Liver (tissue), 3 donors: Measurements from ENCODE around the gene TIAM1.

ENCODE experiments used
- GABPA ChIP-seq, 2 donors: IDR thresholded peaks in 1 of 2; conservative IDR thresholded peaks in 1 of 2; 2 replicates each; pipeline ENCODE4 v1.6.1; 2016; ENCODE audit warnings: antibody characterized with exemption in 2 of 2, mild to moderate bottlenecking in 1 of 2, moderate library complexity in 1 of 2
- JUND ChIP-seq, 2 donors: IDR thresholded peaks; 2 replicates each; pipeline ENCODE4 v1.6.1; 2016; ENCODE audit warnings: antibody characterized with exemption in 2 of 2
- RAD21 ChIP-seq, 2 donors: IDR thresholded peaks; 2 replicates each; pipeline ENCODE4 v1.6.1; 2016; ENCODE audit warnings: antibody characterized with exemption in 2 of 2, mild to moderate bottlenecking in 2 of 2
- TAF1 ChIP-seq: conservative IDR thresholded peaks from 2 replicates; pipeline ENCODE4 v1.6.1; 2016; ENCODE audit warnings: antibody characterized with exemption, mild to moderate bottlenecking
- YY1 ChIP-seq: IDR thresholded peaks from 2 replicates; pipeline ENCODE4 v1.6.1; 2016; ENCODE audit warnings: antibody characterized with exemption, mild to moderate bottlenecking
- TF ChIP-seq, protein P1 (sequence below): fragments of 150-350 bp; IDR thresholded peaks from 2 replicates; pipeline ENCODE4 v1.5.1; 2017; ENCODE audit warnings: improper control_type of control experiment, low read depth, low read length; ENCODE audit not compliant: missing input control
- TF ChIP-seq, protein P2 (sequence below): IDR thresholded peaks from 2 replicates; pipeline ENCODE4 v1.6.1; 2016; ENCODE audit warnings: antibody characterized with exemption
- TF ChIP-seq, protein P3 (sequence below): IDR thresholded peaks from 2 replicates; pipeline ENCODE4 v1.6.1; 2016; ENCODE audit warnings: antibody characterized with exemption, mild to moderate bottlenecking
- TF ChIP-seq, protein P4 (sequence below): IDR thresholded peaks from 2 replicates; pipeline ENCODE4 v1.6.1; 2016; ENCODE audit warnings: antibody characterized with exemption
- donor health status: healthy.
- donor health status: healthy.

DNA sequence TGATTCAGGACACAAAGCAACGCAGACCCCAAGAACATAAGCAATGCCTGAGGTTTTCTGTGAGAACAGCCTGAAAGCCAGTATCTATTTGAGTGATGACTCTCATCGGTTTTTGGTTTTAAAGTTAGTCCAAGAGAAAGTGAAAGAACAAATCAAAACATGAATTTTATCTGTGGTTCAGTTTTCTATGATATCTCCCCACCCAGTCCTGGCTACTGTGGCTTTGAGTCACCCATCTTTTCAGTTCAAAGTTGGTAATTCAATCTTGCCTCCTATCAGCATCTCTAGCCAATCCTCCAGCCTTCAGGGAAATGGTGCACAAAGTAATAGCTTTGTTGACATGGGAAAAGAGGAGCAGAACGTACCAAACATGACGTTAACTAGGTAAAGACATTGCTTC, 265.3 kb downstream of the TIAM1 start:
- TF ChIP-seq, protein P1, sequence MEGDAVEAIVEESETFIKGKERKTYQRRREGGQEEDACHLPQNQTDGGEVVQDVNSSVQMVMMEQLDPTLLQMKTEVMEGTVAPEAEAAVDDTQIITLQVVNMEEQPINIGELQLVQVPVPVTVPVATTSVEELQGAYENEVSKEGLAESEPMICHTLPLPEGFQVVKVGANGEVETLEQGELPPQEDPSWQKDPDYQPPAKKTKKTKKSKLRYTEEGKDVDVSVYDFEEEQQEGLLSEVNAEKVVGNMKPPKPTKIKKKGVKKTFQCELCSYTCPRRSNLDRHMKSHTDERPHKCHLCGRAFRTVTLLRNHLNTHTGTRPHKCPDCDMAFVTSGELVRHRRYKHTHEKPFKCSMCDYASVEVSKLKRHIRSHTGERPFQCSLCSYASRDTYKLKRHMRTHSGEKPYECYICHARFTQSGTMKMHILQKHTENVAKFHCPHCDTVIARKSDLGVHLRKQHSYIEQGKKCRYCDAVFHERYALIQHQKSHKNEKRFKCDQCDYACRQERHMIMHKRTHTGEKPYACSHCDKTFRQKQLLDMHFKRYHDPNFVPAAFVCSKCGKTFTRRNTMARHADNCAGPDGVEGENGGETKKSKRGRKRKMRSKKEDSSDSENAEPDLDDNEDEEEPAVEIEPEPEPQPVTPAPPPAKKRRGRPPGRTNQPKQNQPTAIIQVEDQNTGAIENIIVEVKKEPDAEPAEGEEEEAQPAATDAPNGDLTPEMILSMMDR, result no peak
- no peak for TF ChIP-seq RAD21 (IDR thresholded peaks at IDR 0.05)
- TF ChIP-seq, protein P2, sequence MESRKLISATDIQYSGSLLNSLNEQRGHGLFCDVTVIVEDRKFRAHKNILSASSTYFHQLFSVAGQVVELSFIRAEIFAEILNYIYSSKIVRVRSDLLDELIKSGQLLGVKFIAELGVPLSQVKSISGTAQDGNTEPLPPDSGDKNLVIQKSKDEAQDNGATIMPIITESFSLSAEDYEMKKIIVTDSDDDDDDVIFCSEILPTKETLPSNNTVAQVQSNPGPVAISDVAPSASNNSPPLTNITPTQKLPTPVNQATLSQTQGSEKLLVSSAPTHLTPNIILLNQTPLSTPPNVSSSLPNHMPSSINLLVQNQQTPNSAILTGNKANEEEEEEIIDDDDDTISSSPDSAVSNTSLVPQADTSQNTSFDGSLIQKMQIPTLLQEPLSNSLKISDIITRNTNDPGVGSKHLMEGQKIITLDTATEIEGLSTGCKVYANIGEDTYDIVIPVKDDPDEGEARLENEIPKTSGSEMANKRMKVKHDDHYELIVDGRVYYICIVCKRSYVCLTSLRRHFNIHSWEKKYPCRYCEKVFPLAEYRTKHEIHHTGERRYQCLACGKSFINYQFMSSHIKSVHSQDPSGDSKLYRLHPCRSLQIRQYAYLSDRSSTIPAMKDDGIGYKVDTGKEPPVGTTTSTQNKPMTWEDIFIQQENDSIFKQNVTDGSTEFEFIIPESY, result no peak
- TF ChIP-seq, protein P3, sequence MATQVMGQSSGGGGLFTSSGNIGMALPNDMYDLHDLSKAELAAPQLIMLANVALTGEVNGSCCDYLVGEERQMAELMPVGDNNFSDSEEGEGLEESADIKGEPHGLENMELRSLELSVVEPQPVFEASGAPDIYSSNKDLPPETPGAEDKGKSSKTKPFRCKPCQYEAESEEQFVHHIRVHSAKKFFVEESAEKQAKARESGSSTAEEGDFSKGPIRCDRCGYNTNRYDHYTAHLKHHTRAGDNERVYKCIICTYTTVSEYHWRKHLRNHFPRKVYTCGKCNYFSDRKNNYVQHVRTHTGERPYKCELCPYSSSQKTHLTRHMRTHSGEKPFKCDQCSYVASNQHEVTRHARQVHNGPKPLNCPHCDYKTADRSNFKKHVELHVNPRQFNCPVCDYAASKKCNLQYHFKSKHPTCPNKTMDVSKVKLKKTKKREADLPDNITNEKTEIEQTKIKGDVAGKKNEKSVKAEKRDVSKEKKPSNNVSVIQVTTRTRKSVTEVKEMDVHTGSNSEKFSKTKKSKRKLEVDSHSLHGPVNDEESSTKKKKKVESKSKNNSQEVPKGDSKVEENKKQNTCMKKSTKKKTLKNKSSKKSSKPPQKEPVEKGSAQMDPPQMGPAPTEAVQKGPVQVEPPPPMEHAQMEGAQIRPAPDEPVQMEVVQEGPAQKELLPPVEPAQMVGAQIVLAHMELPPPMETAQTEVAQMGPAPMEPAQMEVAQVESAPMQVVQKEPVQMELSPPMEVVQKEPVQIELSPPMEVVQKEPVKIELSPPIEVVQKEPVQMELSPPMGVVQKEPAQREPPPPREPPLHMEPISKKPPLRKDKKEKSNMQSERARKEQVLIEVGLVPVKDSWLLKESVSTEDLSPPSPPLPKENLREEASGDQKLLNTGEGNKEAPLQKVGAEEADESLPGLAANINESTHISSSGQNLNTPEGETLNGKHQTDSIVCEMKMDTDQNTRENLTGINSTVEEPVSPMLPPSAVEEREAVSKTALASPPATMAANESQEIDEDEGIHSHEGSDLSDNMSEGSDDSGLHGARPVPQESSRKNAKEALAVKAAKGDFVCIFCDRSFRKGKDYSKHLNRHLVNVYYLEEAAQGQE, result no peak
- no peak for TF ChIP-seq TAF1
- no peak for TF ChIP-seq JUND (IDR thresholded peaks at IDR 0.05)
- TF ChIP-seq, protein P4, sequence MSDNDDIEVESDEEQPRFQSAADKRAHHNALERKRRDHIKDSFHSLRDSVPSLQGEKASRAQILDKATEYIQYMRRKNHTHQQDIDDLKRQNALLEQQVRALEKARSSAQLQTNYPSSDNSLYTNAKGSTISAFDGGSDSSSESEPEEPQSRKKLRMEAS, result no peak
- TF ChIP-seq YY1, result no peak
- no peak for TF ChIP-seq GABPA (IDR thresholded peaks at IDR 0.05 in 1 of 2, conservative IDR thresholded peaks at IDR 0.05 in 1 of 2)
